Measurements from ENCODE around the gene PCDHA1.

- TF ChIP-seq CTCF (IDR thresholded peaks at IDR 0.05) (no peak), EP300 (IDR thresholded peaks at IDR 0.05) (no peak), POLR2AphosphoS5 (IDR thresholded peaks at IDR 0.05) (no peak)
Observed at GRCh38 chr5:141002605-141002965, 216.6 kb downstream of the PCDHA1 start.
